B cell (primary cell): ENCODE results near the gene NEDD4.

Experiments used
- CTCF ChIP-seq: fragments of 200-600 bp; IDR thresholded peaks from one replicate; pipeline ENCODE4 v1.8.0; 2022; ENCODE audit warnings: antibody characterized with exemption, mild to moderate bottlenecking
- EZH2 ChIP-seq: IDR thresholded peaks from 2 replicates; pipeline ENCODE4 v1.6.1; 2012; ENCODE audit warnings: borderline replicate concordance, low read depth, mild to moderate bottlenecking, moderate library complexity, low read length; ENCODE audit not compliant: insufficient read depth, poor library complexity, severe bottlenecking

GRCh38 chr15:55863911-55864310, 129.5 kb downstream of the NEDD4 start:
- TF ChIP-seq CTCF (no peak), EZH2 (no peak)
